ENCODE measurements around the gene ADARB2.

GRCh38 chr10:1432161-1432560 lies 305.2 kb downstream of the ADARB2 start:
- no peak for TF ChIP-seq CTCF (IDR thresholded peaks at IDR 0.05 in 2 of 3, conservative IDR thresholded peaks at IDR 0.05 in 1 of 3; ENCODE audit: control insufficient read depth in 2 of 3, extremely low read depth in 1 of 3, insufficient read depth in 1 of 3, low read depth in 3 of 3, low read length in 3 of 3)
- no peak for TF ChIP-seq USF2 (IDR thresholded peaks at IDR 0.05; ENCODE audit: borderline replicate concordance, low read depth, low read length)
- TF ChIP-seq CHD4 (IDR thresholded peaks at IDR 0.05), result no peak
- TF ChIP-seq ZNF274 (IDR thresholded peaks at IDR 0.05; ENCODE audit: insufficient read depth, insufficient read length), result no peak
- no peak for TF ChIP-seq POLR2AphosphoS2 (IDR thresholded peaks at IDR 0.05; ENCODE audit: low read depth, low read length)
- no peak for TF ChIP-seq SIN3A (IDR thresholded peaks at IDR 0.05; ENCODE audit: low read depth, low read length)
- no peak for TF ChIP-seq IRF4 (IDR thresholded peaks at IDR 0.05; ENCODE audit: low read depth, low read length)

Data from GM12878 (cell line).